ENCODE measurements around the gene NXNL1. TPM values are rescaled to one million over a fixed set of nuclear protein-coding genes. Genes with fewer than 3 reads are reported as not detected.

NXNL1 gene
- total RNA-seq, 2 experiments from 2014 or later: not detected

DNA sequence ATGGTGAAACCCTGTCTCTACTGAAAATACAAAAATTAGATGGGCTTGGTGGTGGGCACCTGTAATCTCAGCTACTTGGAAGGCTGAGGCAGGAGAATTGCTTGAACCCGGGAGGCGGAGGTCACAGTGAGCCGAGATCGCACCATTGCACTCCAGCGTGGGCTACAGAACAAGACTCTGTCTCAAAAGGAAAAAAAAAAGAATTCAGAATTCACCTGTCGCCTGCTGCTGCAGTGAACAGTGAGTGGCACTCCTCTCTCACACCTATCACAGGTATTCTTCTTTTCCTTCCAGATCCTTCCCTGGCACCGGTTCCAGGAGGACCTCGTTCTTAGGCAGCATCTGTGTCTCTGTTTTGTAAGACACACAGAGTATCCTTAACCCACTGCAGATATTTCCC, 46.6 kb downstream of the NXNL1 start:
- H3K4me3 Mint-ChIP-seq: no peak overlapping the region
- DNase-seq (no peak), ATAC-seq (ENCODE audit: low read depth) (no peak)
- peaks cover 18% of the 10 kb centered on the region for H3K4me1 Mint-ChIP-seq
- H3K36me3 Mint-ChIP-seq: peaks cover 16% of the 10 kb centered on the region
- no peak overlapping the region for H3K27ac Mint-ChIP-seq
- POLR2A ChIA-PET: interaction anchor here (0.9 kb wide), 1 partner anchor 19 kb away, joined by 3 read pairs; no protein-coding TSS in a partner anchor
- H3K9me3 Mint-ChIP-seq: no peaks in the 10 kb centered on the region
- H3K27me3 Mint-ChIP-seq: no peaks in the 10 kb centered on the region

- ATAC-seq (ENCODE audit: low read depth): no peak
Measured at GRCh38 chr19:17411801-17412200, 48.9 kb downstream of the NXNL1 start.

DNA sequence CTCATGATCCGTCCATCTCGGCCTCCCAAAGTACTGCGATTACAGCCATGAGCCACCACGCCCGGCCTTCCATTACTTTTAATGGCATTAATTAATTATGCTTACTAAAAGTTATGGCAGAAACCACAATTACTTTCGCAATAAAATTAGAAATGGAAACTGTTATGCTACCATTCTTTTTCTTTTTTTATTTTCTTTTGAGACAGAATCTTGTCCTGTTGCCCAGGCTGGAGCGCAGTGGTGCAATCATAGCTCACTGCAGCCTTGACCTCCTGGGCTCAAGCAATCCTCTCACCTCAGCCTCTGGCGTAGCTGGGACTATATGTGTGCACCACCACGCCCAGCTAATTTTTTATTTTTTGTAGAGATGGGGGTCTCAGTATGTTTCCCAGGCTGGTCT, 50.7 kb downstream of the NXNL1 start:
- Mint-ChIP-seq H3K4me3 (no peak overlapping the region), H3K36me3 (peaks cover 14% of the 10 kb centered on the region), H3K4me1 (peaks cover 26% of the 10 kb centered on the region), H3K27ac (no peak overlapping the region), H3K27me3 (no peaks in the 10 kb centered on the region), H3K9me3 (no peaks in the 10 kb centered on the region)
- no peak for DNase-seq
- ATAC-seq (ENCODE audit: low read depth): no peak
- POLR2A ChIA-PET: no interaction called here

More at GRCh38 chr19:17411801-17412200, 48.9 kb downstream of the NXNL1 start:
- Mint-ChIP-seq H3K27me3 (no peaks in the 10 kb centered on the region), H3K4me3 (no peak overlapping the region), H3K27ac (no peak overlapping the region), H3K4me1 (peaks cover 21% of the 10 kb centered on the region), H3K9me3 (no peaks in the 10 kb centered on the region), H3K36me3 (peaks cover 14% of the 10 kb centered on the region)
- POLR2A ChIA-PET: no interaction called here
- DNase-seq: no peak

- Mint-ChIP-seq H3K9me3 (no peaks in the 10 kb centered on the region), H3K4me1 (peaks cover 27% of the 10 kb centered on the region), H3K4me3 (peak overlapping the region; percentile 89), H3K27ac (peak overlapping the region; percentile 91), H3K36me3 (peaks cover 17% of the 10 kb centered on the region), H3K27me3 (no peaks in the 10 kb centered on the region)
- DNase-seq (no peak), ATAC-seq (ENCODE audit: low read depth) (no peak)
- POLR2A ChIA-PET: interaction anchor here (0.8 to 6.3 kb wide), 6 partner anchors 11 to 115 kb away, joined by 3 to 64 read pairs (median 4); partner anchors contain the start of genes MVB12A and SLC27A1
Measured at GRCh38 chr19:17406887-17407196, 53.9 kb downstream of the NXNL1 start.

DNA sequence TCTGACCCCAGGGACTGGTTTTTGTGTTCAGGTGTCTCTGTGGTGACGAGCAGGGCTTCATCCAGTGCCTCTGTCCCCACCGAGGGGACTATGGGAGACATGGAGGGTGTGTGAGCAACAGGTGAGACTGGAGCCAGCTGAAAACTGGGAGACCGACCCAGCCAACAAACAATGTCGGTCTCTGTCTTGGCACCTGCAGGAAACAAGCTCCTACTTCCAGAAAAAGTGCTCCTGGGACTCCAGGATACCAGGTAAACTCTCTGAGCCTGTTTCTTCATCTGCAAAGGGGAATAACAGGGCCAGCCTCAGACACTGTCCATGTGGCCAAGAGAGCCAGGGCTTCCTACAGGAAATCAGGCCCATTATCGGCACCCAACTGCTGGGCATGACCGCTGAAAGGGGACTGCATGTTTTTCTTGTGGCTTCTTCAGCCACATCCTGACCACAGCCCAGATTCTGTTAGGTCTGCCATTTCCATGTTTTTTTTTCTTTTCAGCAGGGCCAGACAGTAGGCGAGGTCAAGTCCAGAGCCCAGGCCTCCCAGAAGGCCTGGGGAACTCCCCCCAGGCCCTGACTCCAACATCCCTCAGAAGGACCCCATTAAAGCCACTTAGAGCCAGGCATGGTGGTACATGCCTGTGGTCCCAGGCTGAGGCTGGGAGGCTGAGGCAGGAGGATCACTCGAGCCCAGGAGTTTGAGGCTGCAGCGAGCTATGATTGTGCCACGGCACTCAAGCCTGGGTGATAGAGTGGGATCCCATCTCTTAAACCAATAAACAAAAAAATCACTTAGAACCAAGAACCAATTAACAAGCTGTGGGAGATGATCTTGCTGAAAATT, 54.5 kb downstream of the NXNL1 start:
- Mint-ChIP-seq H3K9me3 (no peaks in the 10 kb centered on the region), H3K4me3 (peak overlapping the region; percentile 89), H3K36me3 (peaks cover 18% of the 10 kb centered on the region), H3K27me3 (no peaks in the 10 kb centered on the region), H3K4me1 (peaks cover 25% of the 10 kb centered on the region), H3K27ac (peak overlapping the region; percentile 91)
- DNase-seq: peak; percentile 68
- peak; percentile 20 for ATAC-seq (ENCODE audit: low read depth)
- POLR2A ChIA-PET: interaction anchor here (0.5 to 6.3 kb wide), 20 partner anchors 12 to 1139 kb away, joined by 3 to 64 read pairs (median 3); partner anchors contain the start of genes ANO8, CCDC194, DDA1 and MVB12A

Other genes starting within 250 kb of the NXNL1 start
- gene USE1, start 245.6 kb downstream of the NXNL1 start, total RNA-seq: 10 to 100 TPM; 30.1 to 31.8 TPM
- gene OCEL1, start 234.7 kb downstream of the NXNL1 start, total RNA-seq: 10 to 100 TPM; 31.8 to 39.0 TPM
- 1 to 10 TPM; 2.3 to 3.0 TPM for gene NR2F6, start 215.0 kb downstream of the NXNL1 start, total RNA-seq
- not detected for gene USHBP1, start 196.2 kb downstream of the NXNL1 start, total RNA-seq
- 100 to 1,000 TPM; 104 to 112 TPM for gene BABAM1, start 193.5 kb downstream of the NXNL1 start, total RNA-seq
- gene ANKLE1, start 179.0 kb downstream of the NXNL1 start, total RNA-seq: 1 to 10 TPM; 5.7 to 5.8 TPM
- 10 to 100 TPM; 12.4 to 12.9 TPM for gene ABHD8, start 157.5 kb downstream of the NXNL1 start, total RNA-seq
- 10 to 100 TPM; 88.0 to 92.8 TPM for gene MRPL34, start 155.1 kb downstream of the NXNL1 start, total RNA-seq
- 10 to 100 TPM; 44.1 to 46.7 TPM for gene DDA1, start 151.4 kb downstream of the NXNL1 start, total RNA-seq
- gene ANO8, start 126.1 kb downstream of the NXNL1 start, total RNA-seq: 10 to 100 TPM; 19.5 to 23.1 TPM
- gene GTPBP3, start 123.4 kb downstream of the NXNL1 start, total RNA-seq: 10 to 100 TPM; 41.8 to 46.7 TPM
- under 1 TPM in 1 of 2 experiments, not detected in 1; 0.68 TPM for gene PLVAP, start 83.6 kb downstream of the NXNL1 start, total RNA-seq
- gene CCDC194, start 66.7 kb downstream of the NXNL1 start, total RNA-seq: 1 to 10 TPM; 4.7 to 5.4 TPM
- gene BST2, start 55.3 kb downstream of the NXNL1 start, total RNA-seq: 100 to 1,000 TPM; 197 to 201 TPM
- gene MVB12A, start 40.9 kb downstream of the NXNL1 start, total RNA-seq: 10 to 100 TPM; 34.1 to 40.3 TPM
- not detected for gene TMEM221, start 12.3 kb downstream of the NXNL1 start, total RNA-seq
- gene SLC27A1, start 9.6 kb upstream of the NXNL1 start, total RNA-seq: 1 to 10 TPM; 8.4 to 9.8 TPM
- 10 to 100 TPM; 85.4 to 90.3 TPM for gene PGLS, start 50.7 kb upstream of the NXNL1 start, total RNA-seq
- 10 to 100 TPM; 63.3 to 68.4 TPM for gene COLGALT1, start 94.7 kb upstream of the NXNL1 start, total RNA-seq
- gene UNC13A, start 227.4 kb upstream of the NXNL1 start, total RNA-seq: under 1 TPM; 0.06 to 0.25 TPM

Data from activated naive CD8-positive, alpha-beta T cell treated with anti-CD3 and anti-CD28 coated beads, Interleukin-2, amount 10 ng/mL, durations not matched to agents 7 days and 5 days (primary cell).